MCF 10A (cell line): ENCODE results near the gene ZNF549. TPM values are rescaled to one million over a fixed set of nuclear protein-coding genes. Genes with fewer than 3 reads are reported as not detected.
"Not testable (repeated sequence)": the region's sequence is repeated elsewhere in the genome, so short reads cannot be mapped to it uniquely, and the experiment has no call there.

Experiments
- BruUV-seq: library from RNA; stranded (reverse); fragments of 400-500 nt; replicated peaks from 2 replicates; lab custom pipeline; 2021; lab: Mats Ljungman, UMichigan
- CTCF ChIA-PET: fragments of 300-600 bp; sonication (Branson Sonifier 250); formaldehyde crosslinking; extraction: SDS; loops from one replicate; lab custom pipeline; 2021; ENCODE audit warnings: antibody characterized with exemption, inconsistent platforms; lab: Yijun Ruan, JAX
- POLR2A ChIA-PET: fragments of 300-600, 350-650 bp; sonication (Branson Sonifier 250); formaldehyde crosslinking; extraction: SDS; loops from one replicate; lab custom pipeline; 2020; ENCODE audit warnings: antibody characterized with exemption, inconsistent platforms; lab: Yijun Ruan, JAX
- DNase-seq: peaks from one replicate; pipeline ENCODE4 v3.0.0-alpha.2; 2018; ENCODE audit not compliant: unreplicated experiment
- H3K27ac Mint-ChIP-seq: one replicate; pipeline ENCODE4 v1.8.0; 2022; ENCODE audit warnings: mild to moderate bottlenecking, low read depth, mixed read lengths; ENCODE audit not compliant: unreplicated experiment
- H3K27me3 Mint-ChIP-seq: one replicate; pipeline ENCODE4 v1.8.0; 2022; ENCODE audit warnings: mixed read lengths; ENCODE audit not compliant: insufficient read depth, unreplicated experiment
- H3K36me3 Mint-ChIP-seq: one replicate; pipeline ENCODE4 v1.8.0; 2022; ENCODE audit warnings: mild to moderate bottlenecking, moderate library complexity, mixed read lengths; ENCODE audit not compliant: insufficient read depth, unreplicated experiment
- H3K4me1 Mint-ChIP-seq: one replicate; pipeline ENCODE4 v1.8.0; 2022; ENCODE audit warnings: mixed read lengths; ENCODE audit not compliant: insufficient read depth, unreplicated experiment
- H3K4me3 Mint-ChIP-seq: one replicate; pipeline ENCODE4 v1.8.0; 2022; ENCODE audit warnings: mild to moderate bottlenecking, moderate library complexity, mixed read lengths; ENCODE audit not compliant: unreplicated experiment
- H3K9me3 Mint-ChIP-seq: one replicate; pipeline ENCODE4 v1.8.0; 2022; ENCODE audit warnings: mixed read lengths; ENCODE audit not compliant: unreplicated experiment
- CTCF ChIP-seq: fragments of 200-600 bp; IDR thresholded peaks from one replicate; pipeline ENCODE4 v1.8.0; 2022; ENCODE audit warnings: antibody characterized with exemption, mild to moderate bottlenecking; ENCODE audit not compliant: unreplicated experiment
- intact Hi-C: fragments of 100-400 bp; cut with micrococcal nuclease; formaldehyde crosslinking; loops from 2 replicates; pipeline ENCODE4 v1.14.1; 2022
- total RNA-seq: library from RNA; stranded (reverse); gene quantifications from 2 replicates; pipeline ENCODE4 v1.2.3, GENCODE V29; 2022

Gene ZNF549
- total RNA-seq, 1 experiment from 2014 or later = 3.9 TPM

- H3K4me3 Mint-ChIP-seq = no peak overlapping the region
- no peaks in the 10 kb centered on the region for H3K4me1 Mint-ChIP-seq
- H3K27ac Mint-ChIP-seq = no peak overlapping the region
- no peaks in the 10 kb centered on the region for H3K27me3 Mint-ChIP-seq
- intact Hi-C loops = no loop called here
- ChIA-PET POLR2A (no interaction called here), CTCF (interaction anchor here (0.6 kb wide), 1 partner anchor 21 kb away, joined by 3 read pairs; no protein-coding TSS in a partner anchor)
- no TSS peak for BruUV-seq
- no peak for TF ChIP-seq CTCF
- peaks cover 12% of the 10 kb centered on the region for H3K9me3 Mint-ChIP-seq
- no peak for DNase-seq
- H3K36me3 Mint-ChIP-seq = peaks cover 52% of the 10 kb centered on the region
Observed at GRCh38 chr19:57506163-57506562, 21.0 kb upstream of the ZNF549 start.

GRCh38 chr19:57511484-57511883, 15.7 kb upstream of the ZNF549 start:
- intact Hi-C loops = no loop called here
- Mint-ChIP-seq H3K36me3 (peaks cover 28% of the 10 kb centered on the region), H3K9me3 (peaks cover 19% of the 10 kb centered on the region), H3K27ac (no peak overlapping the region), H3K4me1 (no peaks in the 10 kb centered on the region), H3K27me3 (no peaks in the 10 kb centered on the region), H3K4me3 (no peak overlapping the region)
- no peak for DNase-seq
- BruUV-seq = no TSS peak
- ChIA-PET CTCF (interaction anchor here (0.7 kb wide), 2 partner anchors 771 to 815 kb away, joined by 3 to 4 read pairs; no protein-coding TSS in a partner anchor), POLR2A (interaction anchor here (0.6 to 1.2 kb wide), 2 partner anchors 12 to 49 kb away, joined by 3 read pairs; partner anchors contain the start of gene ZNF773)
- no peak for TF ChIP-seq CTCF

- Mint-ChIP-seq H3K27ac (no peak overlapping the region), H3K36me3 (peaks cover 14% of the 10 kb centered on the region), H3K27me3 (no peaks in the 10 kb centered on the region), H3K9me3 (peaks cover 19% of the 10 kb centered on the region), H3K4me1 (no peaks in the 10 kb centered on the region), H3K4me3 (no peak overlapping the region)
- no TSS peak for BruUV-seq
- ChIA-PET CTCF (no interaction called here), POLR2A (no interaction called here)
- TF ChIP-seq CTCF = no peak
- intact Hi-C loops = no loop called here
- no peak for DNase-seq
Observed at GRCh38 chr19:57512845-57513244, 14.3 kb upstream of the ZNF549 start.

- H3K9me3 Mint-ChIP-seq = peaks cover 26% of the 10 kb centered on the region
- ChIA-PET CTCF (interaction anchor here (0.7 to 1.9 kb wide), 2 partner anchors 8 to 50 kb away, joined by 3 to 8 read pairs; no protein-coding TSS in a partner anchor), POLR2A (interaction anchor here (0.5 kb wide), 1 partner anchor 1005 kb away, joined by 3 read pairs; the partner anchor contains the start of gene ZBTB45)
- DNase-seq = no peak
- no peak for TF ChIP-seq CTCF
- BruUV-seq = no TSS peak
- no peaks in the 10 kb centered on the region for H3K27me3 Mint-ChIP-seq
- intact Hi-C loops = no loop called here
- no peak overlapping the region for H3K27ac Mint-ChIP-seq
- H3K36me3 Mint-ChIP-seq = peaks cover 6% of the 10 kb centered on the region
- no peak overlapping the region for H3K4me3 Mint-ChIP-seq
- H3K4me1 Mint-ChIP-seq = no peaks in the 10 kb centered on the region
Observed at GRCh38 chr19:57515255-57515654, 11.9 kb upstream of the ZNF549 start.

- CTCF ChIA-PET, H3K4me3 Mint-ChIP-seq, BruUV-seq, POLR2A ChIA-PET, H3K36me3 Mint-ChIP-seq, DNase-seq, intact Hi-C loops, H3K4me1 Mint-ChIP-seq, H3K27me3 Mint-ChIP-seq, H3K27ac Mint-ChIP-seq: not testable (repeated sequence)
- peaks cover 28% of the 10 kb centered on the region for H3K9me3 Mint-ChIP-seq
Observed at GRCh38 chr19:57518021-57518420, 9.1 kb upstream of the ZNF549 start.
